ENCODE results near the gene AUTS2.

AUTS2 gene

DNA sequence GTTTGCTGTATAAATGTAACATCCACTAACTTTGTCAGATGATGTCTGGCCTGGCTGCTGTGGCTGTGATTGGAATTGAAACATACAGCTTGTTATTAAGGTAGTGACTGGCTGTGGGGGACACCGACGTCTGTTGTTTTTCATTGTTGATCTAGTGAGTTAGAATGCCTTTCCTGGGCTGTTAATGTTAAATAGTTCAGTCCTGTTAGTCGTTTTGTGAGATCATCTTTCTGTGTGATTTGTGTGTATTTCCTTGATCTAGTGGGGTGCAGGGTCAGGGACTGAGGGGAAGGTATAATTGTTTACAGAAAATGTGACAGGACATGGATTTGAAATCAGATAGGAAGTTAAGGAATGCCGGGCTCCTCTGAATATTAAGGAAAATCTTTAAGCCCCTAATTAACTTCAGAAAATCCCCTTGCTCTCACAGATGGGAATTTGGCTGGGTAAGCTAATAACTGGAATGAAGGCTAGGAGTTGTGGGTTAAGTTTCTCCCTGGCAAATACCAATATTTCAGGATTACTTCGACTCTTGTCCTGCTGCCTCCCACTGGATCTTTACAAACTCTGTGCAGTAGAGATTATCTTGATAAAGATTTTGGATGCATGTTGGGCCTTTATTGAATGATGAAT, 163.1 kb downstream of the AUTS2 start:
- DNase-seq (ENCODE audit: extremely low read depth, low read depth) = no peak
- H3K4me3 ChIP-seq (replicated peaks; ENCODE audit: low read depth, low read length) = no peak overlapping the region
- TF ChIP-seq, protein P1, sequence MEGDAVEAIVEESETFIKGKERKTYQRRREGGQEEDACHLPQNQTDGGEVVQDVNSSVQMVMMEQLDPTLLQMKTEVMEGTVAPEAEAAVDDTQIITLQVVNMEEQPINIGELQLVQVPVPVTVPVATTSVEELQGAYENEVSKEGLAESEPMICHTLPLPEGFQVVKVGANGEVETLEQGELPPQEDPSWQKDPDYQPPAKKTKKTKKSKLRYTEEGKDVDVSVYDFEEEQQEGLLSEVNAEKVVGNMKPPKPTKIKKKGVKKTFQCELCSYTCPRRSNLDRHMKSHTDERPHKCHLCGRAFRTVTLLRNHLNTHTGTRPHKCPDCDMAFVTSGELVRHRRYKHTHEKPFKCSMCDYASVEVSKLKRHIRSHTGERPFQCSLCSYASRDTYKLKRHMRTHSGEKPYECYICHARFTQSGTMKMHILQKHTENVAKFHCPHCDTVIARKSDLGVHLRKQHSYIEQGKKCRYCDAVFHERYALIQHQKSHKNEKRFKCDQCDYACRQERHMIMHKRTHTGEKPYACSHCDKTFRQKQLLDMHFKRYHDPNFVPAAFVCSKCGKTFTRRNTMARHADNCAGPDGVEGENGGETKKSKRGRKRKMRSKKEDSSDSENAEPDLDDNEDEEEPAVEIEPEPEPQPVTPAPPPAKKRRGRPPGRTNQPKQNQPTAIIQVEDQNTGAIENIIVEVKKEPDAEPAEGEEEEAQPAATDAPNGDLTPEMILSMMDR (IDR thresholded peaks at IDR 0.05; ENCODE audit: low read depth, low read length, missing control alignments) = no peak

DNA sequence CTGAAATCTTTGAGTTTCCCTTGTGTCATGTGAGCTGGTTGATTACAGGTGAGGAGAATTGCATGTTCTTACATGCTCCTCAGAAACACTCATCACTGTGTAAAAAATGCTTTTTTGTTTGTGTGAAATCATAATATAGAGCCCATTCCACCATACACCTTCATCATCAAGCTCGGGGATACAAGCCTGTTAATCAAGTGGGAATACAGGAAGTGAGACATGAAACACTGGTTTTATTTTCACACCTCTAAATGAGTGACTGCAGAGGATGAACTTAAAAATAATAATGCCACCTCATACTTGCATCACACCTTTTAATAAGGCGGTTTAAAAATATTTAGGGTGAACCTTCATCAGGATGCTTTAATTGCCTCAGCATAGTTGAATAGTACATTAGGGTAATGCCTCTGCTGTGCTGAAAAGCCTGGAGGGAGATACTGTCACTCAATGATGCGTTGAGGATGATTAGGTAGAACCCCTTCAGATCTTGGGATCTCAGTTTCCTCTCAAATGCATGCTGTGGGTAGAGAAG, 164.6 kb downstream of the AUTS2 start:
- TF ChIP-seq, protein P1 (IDR thresholded peaks at IDR 0.05; ENCODE audit: low read depth, low read length, missing control alignments) = no peak

DNA sequence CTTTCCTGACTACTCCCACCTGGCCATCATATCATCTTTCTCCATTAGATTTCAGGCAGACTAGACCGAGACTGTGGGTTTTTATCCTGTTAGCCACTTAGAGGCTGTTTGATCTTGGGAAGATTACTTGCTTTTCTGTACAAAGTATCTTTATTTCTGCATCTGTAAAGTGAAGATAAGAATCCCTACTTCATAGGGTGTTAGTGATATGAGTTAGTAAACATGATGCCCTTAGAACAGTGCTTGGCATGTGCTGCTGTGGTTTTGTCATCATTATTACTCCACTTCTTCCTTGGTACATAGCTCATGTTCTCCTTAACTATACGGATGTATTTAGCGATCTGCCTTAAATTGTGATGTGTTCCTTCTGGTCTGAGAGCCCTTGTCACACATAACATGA, 165.2 kb downstream of the AUTS2 start:
- H3K4me3 ChIP-seq (replicated peaks; ENCODE audit: low read depth, low read length) = no peak overlapping the region
- no peak for DNase-seq (ENCODE audit: extremely low read depth, low read depth)
- TF ChIP-seq, protein P1 (IDR thresholded peaks at IDR 0.05; ENCODE audit: low read depth, low read length, missing control alignments) = no peak

More for the DNA sequence above, 164.6 kb downstream of the AUTS2 start:
- no peak overlapping the region for H3K4me3 ChIP-seq (replicated peaks; ENCODE audit: low read depth, low read length)
- DNase-seq (ENCODE audit: extremely low read depth, low read depth) = no peak

DNA sequence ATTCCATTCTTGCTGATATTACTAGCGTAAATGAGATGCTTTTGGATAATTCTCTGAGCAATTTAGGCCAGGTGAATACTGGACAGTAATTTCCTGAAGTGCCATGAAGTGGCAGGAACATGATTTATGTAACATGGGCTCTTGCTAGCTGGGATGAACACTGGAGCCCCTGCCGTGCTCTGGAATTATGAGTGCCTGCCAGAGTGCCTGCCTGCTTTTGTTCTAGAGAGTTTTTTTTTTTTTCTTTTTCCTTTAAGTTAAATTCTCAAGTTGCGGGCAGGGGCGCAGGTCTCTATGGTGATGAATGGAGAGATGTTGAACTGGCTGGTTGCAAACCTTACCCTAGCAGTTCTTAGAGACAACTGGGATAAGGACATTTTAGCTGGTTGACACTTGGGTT, 165.9 kb downstream of the AUTS2 start:
- TF ChIP-seq, protein P1 (IDR thresholded peaks at IDR 0.05; ENCODE audit: low read depth, low read length, missing control alignments) = no peak
- H3K4me3 ChIP-seq (replicated peaks; ENCODE audit: low read depth, low read length) = no peak overlapping the region
- no peak for DNase-seq (ENCODE audit: extremely low read depth, low read depth)

DNA sequence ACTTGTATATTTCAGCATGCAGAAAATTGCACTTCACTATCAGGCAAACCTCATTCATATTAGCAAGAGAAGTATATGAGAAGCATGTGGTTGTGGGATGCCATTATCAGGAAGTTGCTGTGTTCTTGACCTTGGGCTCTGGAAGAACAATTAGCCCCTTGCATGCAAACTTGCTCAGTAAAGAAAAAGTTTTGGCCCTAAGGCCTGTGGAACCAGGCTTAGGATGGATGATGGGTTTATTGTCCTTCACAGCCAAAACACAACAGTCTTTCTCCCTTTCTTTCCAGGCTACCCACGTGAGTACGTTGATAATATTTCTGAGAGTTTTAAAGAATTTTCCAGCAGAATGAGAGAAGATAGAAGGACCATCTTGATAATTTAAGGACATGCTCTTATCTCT, 166.4 kb downstream of the AUTS2 start:
- TF ChIP-seq, protein P1 (IDR thresholded peaks at IDR 0.05; ENCODE audit: low read depth, low read length, missing control alignments) = no peak
- no peak overlapping the region for H3K4me3 ChIP-seq (replicated peaks; ENCODE audit: low read depth, low read length)
- no peak for DNase-seq (ENCODE audit: extremely low read depth, low read depth)

DNA sequence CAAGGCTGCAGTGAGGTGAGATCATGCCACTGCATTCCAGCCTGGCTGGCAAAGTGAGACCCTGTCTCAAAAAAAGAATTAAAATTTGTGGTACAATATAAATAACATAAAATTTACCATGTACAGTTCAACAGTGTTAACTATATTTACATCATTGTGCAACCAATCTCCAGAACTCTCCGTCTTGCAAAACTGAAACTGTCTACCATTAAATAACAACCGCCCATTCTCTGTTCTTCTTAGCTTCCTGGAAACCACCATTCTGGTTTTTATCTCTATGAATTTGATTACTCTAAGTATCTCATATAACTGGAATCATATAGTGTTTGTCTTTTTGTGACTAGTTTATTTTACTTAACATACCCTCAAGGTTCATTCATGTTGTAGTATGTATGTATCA, 167.6 kb downstream of the AUTS2 start:
- TF ChIP-seq, protein P1 (IDR thresholded peaks at IDR 0.05; ENCODE audit: low read depth, low read length, missing control alignments) = no peak
- no peak for DNase-seq (ENCODE audit: extremely low read depth, low read depth)
- no peak overlapping the region for H3K4me3 ChIP-seq (replicated peaks; ENCODE audit: low read depth, low read length)

All from HFF-Myc (cell line).